IPS-11a (cell line): ENCODE results near the gene CNNM2.
"Not testable (repeated sequence)": the region's sequence is repeated elsewhere in the genome, so short reads cannot be mapped to it uniquely, and the experiment has no call there.

ENCODE experiments used
- H3K4me3 ChIP-seq: one replicate; pipeline ENCODE4 v1.5.1; 2013; ENCODE audit warnings: low read depth, low read length, control low read depth

The CNNM2 gene

GRCh38 chr10:102964713-102965112 lies 46.6 kb downstream of the CNNM2 start:
- no peak overlapping the region for H3K4me3 ChIP-seq

GRCh38 chr10:102965311-102965851 lies 47.3 kb downstream of the CNNM2 start:
- H3K4me3 ChIP-seq: no peak overlapping the region

- H3K4me3 ChIP-seq: no peak overlapping the region
Observed at GRCh38 chr10:102967123-102967522, 49.0 kb downstream of the CNNM2 start.

- H3K4me3 ChIP-seq: no peak overlapping the region
Observed at GRCh38 chr10:102970562-102971340, 52.7 kb downstream of the CNNM2 start.

GRCh38 chr10:102975483-102976379 lies 57.6 kb downstream of the CNNM2 start:
- no peak overlapping the region for H3K4me3 ChIP-seq

GRCh38 chr10:102976380-102976726 lies 58.3 kb downstream of the CNNM2 start:
- H3K4me3 ChIP-seq: not testable (repeated sequence)

- H3K4me3 ChIP-seq: no peak overlapping the region
Observed at GRCh38 chr10:102982296-102982695, 64.2 kb downstream of the CNNM2 start.

GRCh38 chr10:102984086-102984485 lies 66.0 kb downstream of the CNNM2 start:
- no peak overlapping the region for H3K4me3 ChIP-seq

- no peak overlapping the region for H3K4me3 ChIP-seq
Observed at GRCh38 chr10:102985811-102986210, 67.7 kb downstream of the CNNM2 start.

GRCh38 chr10:102988404-102989314 lies 70.6 kb downstream of the CNNM2 start:
- H3K4me3 ChIP-seq: no peak overlapping the region

- no peak overlapping the region for H3K4me3 ChIP-seq
Observed at GRCh38 chr10:102994531-102995295, 76.6 kb downstream of the CNNM2 start.

GRCh38 chr10:102996876-102997275 lies 78.8 kb downstream of the CNNM2 start:
- no peak overlapping the region for H3K4me3 ChIP-seq

- no peak overlapping the region for H3K4me3 ChIP-seq
Observed at GRCh38 chr10:102997998-102998397, 79.9 kb downstream of the CNNM2 start.

- no peak overlapping the region for H3K4me3 ChIP-seq
Observed at GRCh38 chr10:102998399-102998907, 80.4 kb downstream of the CNNM2 start.

GRCh38 chr10:103000050-103000449 lies 82.0 kb downstream of the CNNM2 start:
- H3K4me3 ChIP-seq: not testable (repeated sequence)

- no peak overlapping the region for H3K4me3 ChIP-seq
Observed at GRCh38 chr10:103007017-103007416, 88.9 kb downstream of the CNNM2 start.

GRCh38 chr10:103013416-103013815 lies 95.3 kb downstream of the CNNM2 start:
- H3K4me3 ChIP-seq: no peak overlapping the region

- no peak overlapping the region for H3K4me3 ChIP-seq
Observed at GRCh38 chr10:103019425-103019824, 101.3 kb downstream of the CNNM2 start.

GRCh38 chr10:103021150-103021899 lies 103.2 kb downstream of the CNNM2 start:
- no peak overlapping the region for H3K4me3 ChIP-seq
